RWPE2 (cell line): ENCODE data around the gene PFDN1.

ENCODE experiments used
- ATAC-seq: fragments of 200-7000 bp; cut with Tn5 transposase; 3 replicates; pipeline ENCODE4 v1.9.1; 2021; ENCODE audit warnings: low read depth
- DNase-seq: peaks from one replicate; pipeline ENCODE4 v3.0.0-alpha.2; 2020; ENCODE audit warnings: low spot score
- H3K27ac ChIP-seq: fragments of 450-650 bp; 2 replicates; pipeline ENCODE4 v1.5.1; 2017; ENCODE audit warnings: mild to moderate bottlenecking; ENCODE audit not compliant: poor library complexity, severe bottlenecking
- H3K27me3 ChIP-seq: fragments of 250-450 bp; sonication (Bioruptor Pico); 2 replicates; pipeline ENCODE4 v1.5.1; 2021; ENCODE audit warnings: mild to moderate bottlenecking, moderate library complexity; ENCODE audit not compliant: insufficient read depth, poor library complexity, severe bottlenecking
- H3K36me3 ChIP-seq: fragments of 250-450 bp; sonication (Bioruptor Pico); 2 replicates; pipeline ENCODE4 v1.5.1; 2020; ENCODE audit warnings: low read depth, mild to moderate bottlenecking, moderate library complexity
- H3K4me1 ChIP-seq: fragments of 250-450 bp; sonication (Bioruptor Pico); 2 replicates; pipeline ENCODE4 v1.5.1; 2021; ENCODE audit warnings: mild to moderate bottlenecking, moderate library complexity; ENCODE audit not compliant: insufficient read depth, poor library complexity, severe bottlenecking
- H3K4me3 ChIP-seq: fragments of 250-450 bp; sonication (Bioruptor Pico); 2 replicates; pipeline ENCODE4 v1.5.1; 2021; ENCODE audit warnings: mild to moderate bottlenecking, moderate library complexity; ENCODE audit not compliant: severe bottlenecking
- H3K9me3 ChIP-seq: fragments of 250-450 bp; sonication (Bioruptor Pico); 2 replicates; pipeline ENCODE4 v1.5.1; 2021; ENCODE audit warnings: mild to moderate bottlenecking, moderate library complexity; ENCODE audit not compliant: severe bottlenecking
- CTCF ChIP-seq: fragments of 450-650 bp; IDR thresholded peaks from one replicate; pipeline ENCODE4 v1.5.1; 2017; ENCODE audit warnings: mild to moderate bottlenecking, moderate library complexity; ENCODE audit not compliant: poor library complexity, severe bottlenecking

The PFDN1 gene

GRCh38 chr5:140219068-140219991 lies 83.6 kb downstream of the PFDN1 start:
- H3K9me3 ChIP-seq = no peaks in the 10 kb centered on the region
- no peak for DNase-seq
- TF ChIP-seq CTCF = no peak
- no peak overlapping the region for H3K27ac ChIP-seq
- H3K36me3 ChIP-seq = no peaks in the 10 kb centered on the region
- ATAC-seq = no peak
- H3K27me3 ChIP-seq = no peaks in the 10 kb centered on the region
- no peak overlapping the region for H3K4me3 ChIP-seq
- H3K4me1 ChIP-seq = peaks cover 31% of the 10 kb centered on the region

- H3K9me3 ChIP-seq = no peaks in the 10 kb centered on the region
- no peaks in the 10 kb centered on the region for H3K27me3 ChIP-seq
- no peak overlapping the region for H3K27ac ChIP-seq
- no peak for DNase-seq
- no peak overlapping the region for H3K4me3 ChIP-seq
- no peaks in the 10 kb centered on the region for H3K36me3 ChIP-seq
- no peak for ATAC-seq
- peaks cover 31% of the 10 kb centered on the region for H3K4me1 ChIP-seq
- TF ChIP-seq CTCF = no peak
These were observed 85.4 kb downstream of the PFDN1 start for GRCh38 chr5:140217299-140218026.

- Histone ChIP-seq H3K27ac (no peak overlapping the region), H3K4me1 (peaks cover 24% of the 10 kb centered on the region), H3K27me3 (no peaks in the 10 kb centered on the region), H3K9me3 (no peaks in the 10 kb centered on the region), H3K36me3 (no peaks in the 10 kb centered on the region), H3K4me3 (no peak overlapping the region)
- DNase-seq = no peak
- no peak for ATAC-seq
- no peak for TF ChIP-seq CTCF
These were observed 86.3 kb downstream of the PFDN1 start for GRCh38 chr5:140216478-140217074.

GRCh38 chr5:140215276-140215675 lies 87.6 kb downstream of the PFDN1 start:
- no peak overlapping the region for H3K4me3 ChIP-seq
- H3K4me1 ChIP-seq = peaks cover 11% of the 10 kb centered on the region
- H3K9me3 ChIP-seq = no peaks in the 10 kb centered on the region
- no peaks in the 10 kb centered on the region for H3K36me3 ChIP-seq
- no peak for TF ChIP-seq CTCF
- H3K27ac ChIP-seq = no peak overlapping the region
- no peak for DNase-seq
- no peaks in the 10 kb centered on the region for H3K27me3 ChIP-seq
- no peak for ATAC-seq
